Suprapubic skin (tissue), 4 donors: Measurements from ENCODE around the gene C19orf12.

ENCODE experiments used
- EP300 ChIP-seq: sonication (generic); formaldehyde crosslinking; IDR thresholded peaks from one replicate; pipeline ENCODE4 v1.6.1; 2017; ENCODE audit warnings: antibody characterized with exemption
- POLR2A ChIP-seq, 2 donors: fragments of 450-650 bp; IDR thresholded peaks; one replicate each; pipeline ENCODE4 v1.6.1; 2017; ENCODE audit warnings: antibody characterized with exemption in 2 of 2, mild to moderate bottlenecking in 2 of 2, moderate library complexity in 2 of 2
- POLR2AphosphoS5 ChIP-seq, 3 donors: sonication (generic); formaldehyde crosslinking; IDR thresholded peaks; one replicate each; pipeline ENCODE4 v1.6.1; 2017; ENCODE audit warnings: antibody characterized with exemption in 3 of 3
- TF ChIP-seq, protein P1 (sequence below), 2 donors: fragments of 200-600 bp in 1 of 2; fragments of 450-650 bp in 1 of 2; sonication (generic) in 1 of 2; IDR thresholded peaks; one replicate each; pipeline ENCODE4 v1.5.1; 2016 to 2019; ENCODE audit warnings: antibody characterized with exemption in 2 of 2, mild to moderate bottlenecking in 1 of 2, moderate library complexity in 1 of 2

DNA sequence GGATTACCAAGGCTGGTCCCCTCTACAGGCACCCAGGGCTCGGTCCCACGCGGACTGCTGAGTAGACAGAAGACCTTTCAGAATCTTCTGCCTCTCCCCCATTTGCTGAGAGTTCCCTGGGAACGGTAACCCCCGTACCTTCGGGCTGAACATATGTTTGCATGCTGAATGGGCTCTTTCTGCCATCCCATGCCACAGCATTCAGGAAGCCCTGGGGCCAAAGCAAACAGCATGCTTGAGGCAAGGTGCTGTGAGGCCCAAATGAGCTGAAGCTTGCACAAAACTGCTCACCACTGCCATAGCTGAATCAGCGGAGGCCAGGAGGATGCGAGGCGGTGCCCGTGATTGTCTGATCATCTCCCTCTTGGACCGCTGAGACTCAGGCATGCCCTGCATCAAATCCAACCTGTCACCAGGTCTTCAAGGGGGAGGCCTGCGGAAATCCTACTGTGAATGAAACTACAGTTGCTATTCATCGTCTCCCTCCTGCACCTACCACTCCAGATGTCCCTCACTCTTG, 16.3 kb upstream of the C19orf12 start:
- TF ChIP-seq, protein P1, sequence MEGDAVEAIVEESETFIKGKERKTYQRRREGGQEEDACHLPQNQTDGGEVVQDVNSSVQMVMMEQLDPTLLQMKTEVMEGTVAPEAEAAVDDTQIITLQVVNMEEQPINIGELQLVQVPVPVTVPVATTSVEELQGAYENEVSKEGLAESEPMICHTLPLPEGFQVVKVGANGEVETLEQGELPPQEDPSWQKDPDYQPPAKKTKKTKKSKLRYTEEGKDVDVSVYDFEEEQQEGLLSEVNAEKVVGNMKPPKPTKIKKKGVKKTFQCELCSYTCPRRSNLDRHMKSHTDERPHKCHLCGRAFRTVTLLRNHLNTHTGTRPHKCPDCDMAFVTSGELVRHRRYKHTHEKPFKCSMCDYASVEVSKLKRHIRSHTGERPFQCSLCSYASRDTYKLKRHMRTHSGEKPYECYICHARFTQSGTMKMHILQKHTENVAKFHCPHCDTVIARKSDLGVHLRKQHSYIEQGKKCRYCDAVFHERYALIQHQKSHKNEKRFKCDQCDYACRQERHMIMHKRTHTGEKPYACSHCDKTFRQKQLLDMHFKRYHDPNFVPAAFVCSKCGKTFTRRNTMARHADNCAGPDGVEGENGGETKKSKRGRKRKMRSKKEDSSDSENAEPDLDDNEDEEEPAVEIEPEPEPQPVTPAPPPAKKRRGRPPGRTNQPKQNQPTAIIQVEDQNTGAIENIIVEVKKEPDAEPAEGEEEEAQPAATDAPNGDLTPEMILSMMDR (IDR thresholded peaks at IDR 0.05), result no peak
- no peak for TF ChIP-seq POLR2AphosphoS5 (IDR thresholded peaks at IDR 0.05)
- no peak for TF ChIP-seq POLR2A (IDR thresholded peaks at IDR 0.05)
- TF ChIP-seq EP300, result no peak
